ENCODE data around the gene AKT2.

GRCh38 chr19:40265055-40265762 is 19.9 kb downstream of the AKT2 start:
- TF ChIP-seq SIN3A (IDR thresholded peaks at IDR 0.05; ENCODE audit: borderline replicate concordance, insufficient read depth, low read depth, low read length): no peak
- no peak for TF ChIP-seq CTCF (IDR thresholded peaks at IDR 0.05)
- TF ChIP-seq REST (IDR thresholded peaks at IDR 0.05; ENCODE audit: insufficient read depth in 1 of 2, low read depth in 2 of 2, low read length in 1 of 2): no peak

All from Panc1 (cell line).